Measurements from ENCODE around the gene RAB21.
A peak's percentile ranks its signal among the peaks of the same experiment; 100 is the strongest.
"Not testable (repeated sequence)": the region's sequence is repeated elsewhere in the genome, so short reads cannot be mapped to it uniquely, and the experiment has no call there.

RAB21 gene

GRCh38 chr12:71755146-71755892, 656 bp downstream of the RAB21 start:
- peak; percentile 76 for DNase-seq

DNA sequence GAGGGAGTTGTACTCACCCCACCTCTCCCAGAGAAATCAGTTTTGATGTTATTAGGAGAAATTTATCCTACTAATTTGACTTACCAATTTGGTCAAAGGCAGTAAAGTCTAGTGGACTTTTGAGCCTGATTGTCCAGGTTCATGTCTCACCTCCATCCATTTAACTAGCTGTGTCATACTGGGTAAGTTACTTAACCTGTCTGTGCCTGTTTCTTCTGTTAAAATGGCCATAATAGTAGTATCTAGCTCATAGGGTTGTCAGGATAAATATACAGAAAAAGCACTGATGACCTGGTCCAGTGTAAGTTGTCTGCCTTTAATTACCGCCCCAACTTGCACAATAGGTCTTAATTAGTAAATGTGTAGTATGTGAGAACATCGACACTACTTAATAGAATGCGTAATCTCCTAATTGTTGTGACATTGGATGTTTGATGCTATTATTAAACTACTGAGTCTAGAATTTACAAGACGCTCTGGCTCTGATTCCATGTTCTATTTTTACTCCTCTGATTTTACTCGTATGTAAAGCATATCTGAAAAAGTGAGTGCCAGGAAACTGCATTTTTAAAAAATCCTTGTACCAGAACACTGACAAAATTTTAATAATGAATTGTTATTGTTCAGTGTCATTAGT, 1.5 kb downstream of the RAB21 start:
- DNase-seq, result no peak

- no peak for DNase-seq
Observed at GRCh38 chr12:71759941-71760340, 5.3 kb downstream of the RAB21 start.

DNA sequence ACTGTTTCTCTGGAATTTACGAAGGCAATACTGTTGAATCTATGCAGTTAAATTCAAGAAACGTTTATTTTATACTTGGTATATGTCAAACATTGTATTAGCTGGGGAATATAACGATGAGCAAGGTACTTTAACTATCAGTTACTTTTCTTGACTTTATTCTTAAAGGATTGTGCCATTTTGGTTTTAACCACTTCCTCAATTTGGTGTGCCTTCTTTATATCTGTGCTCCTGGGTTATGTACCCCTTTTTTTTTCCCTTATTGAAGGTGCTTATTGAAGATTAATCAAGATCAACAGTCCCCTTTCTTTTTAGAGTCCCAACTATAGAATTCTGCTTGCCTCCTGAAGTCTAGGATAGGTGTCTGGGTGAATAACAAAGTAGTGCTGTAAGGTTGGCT, 5.8 kb downstream of the RAB21 start:
- DNase-seq, result no peak

GRCh38 chr12:71761354-71761753, 6.7 kb downstream of the RAB21 start:
- not testable (repeated sequence) for DNase-seq

DNA sequence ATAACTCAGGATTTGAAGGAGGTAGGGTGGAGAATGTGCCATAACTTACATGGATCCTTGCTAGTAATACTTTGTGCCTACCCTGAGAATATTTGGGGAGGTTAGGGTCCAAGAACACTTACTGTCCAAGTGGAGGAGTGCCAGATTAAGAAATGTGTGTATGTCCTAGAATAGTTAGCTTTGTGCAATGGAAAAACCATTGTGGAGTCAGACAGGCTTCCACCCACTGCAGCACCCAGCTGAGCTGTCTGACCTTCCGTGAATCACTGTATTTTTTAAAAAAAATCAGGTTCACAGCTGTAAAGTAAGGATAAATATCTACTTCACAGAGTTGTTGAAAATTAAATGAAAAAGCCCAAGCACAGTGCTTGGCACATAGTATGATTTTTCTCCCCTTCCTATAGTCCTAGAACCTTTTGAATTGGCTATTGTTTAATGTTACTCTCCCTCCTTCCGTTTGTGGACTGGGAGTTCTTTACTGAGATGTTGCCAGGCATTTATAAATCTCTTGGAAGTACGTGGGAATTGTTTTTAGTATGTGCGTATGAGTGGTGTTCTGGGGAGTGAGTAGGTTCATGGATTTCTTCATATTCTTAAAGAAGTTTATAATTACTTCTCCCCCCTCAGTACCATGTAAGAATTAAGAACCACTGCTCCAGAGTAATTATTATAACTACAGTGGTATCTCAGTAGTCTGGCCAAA, 9.2 kb downstream of the RAB21 start:
- no peak for DNase-seq

- no peak for DNase-seq
Observed at GRCh38 chr12:71764587-71765321, 10.1 kb downstream of the RAB21 start.

DNA sequence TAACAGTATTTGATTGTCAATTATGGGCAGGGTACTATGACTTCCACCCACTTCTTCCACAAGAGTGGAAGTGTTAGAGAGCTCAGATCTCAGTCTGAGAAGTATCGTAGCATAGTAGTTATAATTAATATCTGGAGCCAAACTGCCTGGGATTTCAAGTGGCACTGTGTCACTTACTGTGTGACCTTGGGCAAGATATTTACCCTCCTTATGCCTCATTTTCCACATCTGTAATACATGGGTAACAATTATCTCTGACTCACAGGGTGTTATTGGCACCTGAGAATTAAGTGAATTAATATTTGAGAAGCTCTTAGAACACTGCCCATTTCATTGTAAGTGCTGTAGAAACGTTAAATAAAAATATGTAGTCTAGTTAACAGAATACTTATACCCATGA, 11.5 kb downstream of the RAB21 start:
- DNase-seq, result no peak

DNA sequence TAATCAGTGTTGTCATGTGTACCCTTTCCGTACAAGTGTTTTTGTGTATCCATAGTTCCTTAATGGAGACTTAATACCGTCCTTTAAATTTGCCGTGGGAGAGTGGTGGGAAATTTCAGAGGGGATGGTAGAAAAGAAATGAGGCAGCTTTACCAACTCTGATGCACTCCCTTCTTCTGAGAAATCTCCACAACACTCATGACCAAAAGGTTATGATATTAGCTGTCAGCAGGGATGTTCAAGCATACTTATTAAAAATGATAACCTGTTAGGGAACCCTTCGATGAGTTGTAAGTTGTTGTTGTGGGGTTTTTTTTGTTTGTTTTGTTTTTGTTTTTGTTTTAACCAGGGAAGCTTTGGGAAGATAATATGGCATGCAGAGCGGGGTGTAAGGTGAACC, 12.5 kb downstream of the RAB21 start:
- no peak for DNase-seq

DNA sequence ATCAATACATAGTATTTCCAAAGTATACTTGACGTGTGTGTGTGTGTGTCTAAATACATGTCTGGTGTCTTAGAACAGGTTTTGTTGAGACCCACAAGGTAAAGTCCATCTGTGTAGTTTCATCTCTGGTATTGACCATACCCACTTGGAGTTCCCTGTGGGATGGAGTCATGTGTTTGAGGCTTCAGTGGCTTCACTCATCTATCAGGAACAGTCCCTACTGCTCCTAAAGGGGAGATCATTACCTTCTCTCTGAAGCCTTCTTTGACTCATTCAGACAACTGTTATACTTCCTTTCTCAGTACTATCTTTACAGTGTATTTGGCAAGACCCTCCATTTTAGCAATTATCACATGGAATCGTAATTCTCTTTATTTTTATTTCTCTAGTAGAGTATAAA, 14.2 kb downstream of the RAB21 start:
- DNase-seq, result no peak

GRCh38 chr12:71771069-71771468, 16.4 kb downstream of the RAB21 start:
- DNase-seq, result no peak

DNA sequence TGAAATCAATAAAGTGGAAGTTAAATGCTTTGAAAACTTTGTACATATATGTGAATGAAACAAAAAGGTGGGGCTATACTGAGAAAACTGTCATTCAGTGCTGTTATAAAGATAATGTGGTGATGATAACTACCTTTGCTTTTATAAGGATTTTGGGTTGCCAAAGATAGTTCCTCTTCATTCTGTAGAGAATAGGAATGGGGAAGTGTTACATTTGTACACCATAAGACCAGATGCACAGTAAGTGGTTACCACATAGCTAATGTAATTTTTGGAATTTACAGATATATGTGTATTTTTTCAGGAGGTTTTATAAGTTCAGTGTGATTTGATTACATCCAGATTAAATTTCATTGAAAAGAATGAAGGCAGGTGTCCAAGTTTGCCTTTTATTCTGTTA, 18.1 kb downstream of the RAB21 start:
- no peak for DNase-seq

GRCh38 chr12:71780237-71780822, 25.7 kb downstream of the RAB21 start:
- DNase-seq, result peak; percentile 52

DNA sequence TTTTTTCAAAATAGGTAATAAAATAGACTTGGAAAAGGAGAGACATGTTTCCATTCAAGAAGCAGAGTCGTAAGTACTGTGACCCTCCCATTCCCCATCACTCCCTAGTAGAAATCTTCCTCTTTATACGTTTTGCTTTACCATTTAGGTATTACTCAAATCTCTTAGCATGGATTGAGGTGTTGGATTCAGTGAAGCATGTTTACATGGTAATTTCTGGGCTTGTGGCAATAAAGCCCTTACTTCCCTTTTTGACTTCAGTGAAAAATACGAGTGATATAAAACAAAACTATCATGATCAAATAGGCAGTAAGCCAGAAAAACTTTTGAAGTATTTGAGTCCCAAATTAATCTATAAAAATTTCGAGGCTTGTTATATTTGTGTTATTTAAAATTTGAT, 27.4 kb downstream of the RAB21 start:
- no peak for DNase-seq

DNA sequence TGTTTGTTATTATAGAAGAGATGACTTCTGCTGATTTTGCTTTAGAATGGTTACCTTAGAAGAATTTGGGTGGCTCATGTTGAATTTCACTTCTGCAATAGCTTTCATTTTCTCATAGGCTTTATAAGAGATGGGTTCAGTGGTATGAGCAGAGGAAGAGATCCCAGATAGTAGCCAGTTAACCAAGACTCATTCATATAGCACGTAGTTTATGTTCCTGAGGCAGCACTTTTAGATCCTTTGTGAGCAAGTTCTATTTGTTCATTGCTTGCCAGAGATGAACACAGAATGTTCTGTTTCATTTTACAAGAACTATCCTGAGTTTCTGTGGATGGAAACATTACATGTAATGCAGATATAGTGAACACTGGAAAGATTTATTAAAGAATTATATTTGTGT, 32.2 kb downstream of the RAB21 start:
- no peak for DNase-seq

DNA sequence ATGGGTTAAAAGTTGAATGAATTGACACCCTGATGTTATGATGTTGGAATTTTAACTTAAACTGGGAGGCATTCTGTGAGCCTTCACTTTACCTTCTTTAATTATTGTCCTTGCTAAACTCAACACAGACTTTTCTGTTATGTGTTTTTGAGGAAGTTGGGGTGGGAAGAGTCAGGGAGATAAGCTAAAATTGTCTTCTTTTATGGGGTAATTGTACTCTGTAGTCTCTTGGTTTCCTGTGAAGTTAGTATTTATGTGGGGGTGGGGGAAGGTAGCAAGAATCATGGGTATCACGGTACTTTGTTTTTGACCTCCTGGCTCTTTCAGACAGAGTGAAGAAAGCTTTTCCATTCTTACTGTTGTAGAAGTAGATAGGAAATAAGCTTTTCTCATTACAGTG, 32.9 kb downstream of the RAB21 start:
- no peak for DNase-seq

DNA sequence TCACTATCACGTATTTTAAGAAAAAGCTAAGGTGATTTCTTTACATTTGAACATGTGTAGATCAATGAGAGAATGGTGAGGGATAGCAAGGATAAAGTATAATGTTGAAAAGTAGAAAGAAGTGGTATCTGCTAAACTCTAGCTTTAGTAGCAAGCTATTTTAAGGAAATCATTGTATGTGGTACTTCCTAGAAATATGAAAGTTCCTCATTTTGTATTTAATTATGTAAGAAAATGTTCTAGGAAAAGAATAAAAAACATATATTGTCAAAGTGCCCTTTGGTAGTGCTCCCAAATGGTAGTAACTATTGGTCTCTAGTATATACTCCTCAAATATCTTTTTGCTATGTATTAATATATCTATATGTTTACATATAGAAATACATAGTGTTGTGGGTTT, 35.7 kb downstream of the RAB21 start:
- DNase-seq, result no peak

DNA sequence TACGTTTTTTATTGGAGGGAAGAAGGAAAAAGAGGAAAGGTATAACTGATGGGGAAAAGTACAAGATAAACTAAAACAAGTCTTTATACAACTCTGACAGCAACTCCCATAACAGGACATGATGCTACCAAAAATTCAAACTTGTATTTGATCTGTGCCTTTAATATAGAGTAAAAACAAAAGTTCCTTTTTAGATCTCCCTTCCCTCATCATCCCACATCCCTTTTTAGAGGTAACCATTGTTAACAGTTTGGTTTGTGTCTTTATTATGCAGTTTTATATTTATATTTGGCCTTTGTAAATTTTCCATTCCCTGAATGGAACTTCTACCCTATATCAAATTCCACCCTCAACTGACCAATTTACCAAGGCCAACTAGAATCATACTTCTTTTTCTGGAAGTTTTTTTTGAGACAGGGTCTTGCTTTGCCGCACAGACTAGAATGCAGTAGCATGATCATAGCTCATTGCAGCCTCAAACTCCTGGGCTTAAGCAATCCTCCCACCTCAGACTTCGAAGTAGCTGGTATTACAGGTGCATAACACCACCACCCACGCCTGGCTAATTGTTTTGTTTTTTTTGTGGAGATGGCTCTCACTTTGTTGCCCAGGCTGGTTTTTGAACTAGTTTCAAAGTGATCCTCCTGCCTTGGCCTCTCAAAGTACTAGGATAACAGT, 36.9 kb downstream of the RAB21 start:
- no peak for DNase-seq

DNA sequence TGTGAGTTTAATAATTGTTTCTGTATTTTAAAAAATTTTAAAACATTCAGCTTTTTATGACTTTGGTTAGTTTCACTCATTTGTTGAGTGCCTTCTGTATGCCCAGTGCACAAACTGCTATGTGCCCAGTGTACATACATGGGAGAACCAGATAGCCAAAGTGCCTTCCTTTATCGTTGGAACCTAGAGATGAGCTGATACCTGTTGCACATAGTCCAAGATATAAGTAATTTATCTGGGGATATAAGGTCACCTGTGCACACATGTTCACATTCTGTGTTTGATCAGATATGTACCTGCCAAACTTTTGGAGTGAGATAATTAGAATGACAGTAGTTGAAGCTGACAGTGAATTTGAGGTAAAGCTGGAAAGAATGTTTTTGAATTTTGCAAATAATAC, 37.9 kb downstream of the RAB21 start:
- DNase-seq, result no peak

DNA sequence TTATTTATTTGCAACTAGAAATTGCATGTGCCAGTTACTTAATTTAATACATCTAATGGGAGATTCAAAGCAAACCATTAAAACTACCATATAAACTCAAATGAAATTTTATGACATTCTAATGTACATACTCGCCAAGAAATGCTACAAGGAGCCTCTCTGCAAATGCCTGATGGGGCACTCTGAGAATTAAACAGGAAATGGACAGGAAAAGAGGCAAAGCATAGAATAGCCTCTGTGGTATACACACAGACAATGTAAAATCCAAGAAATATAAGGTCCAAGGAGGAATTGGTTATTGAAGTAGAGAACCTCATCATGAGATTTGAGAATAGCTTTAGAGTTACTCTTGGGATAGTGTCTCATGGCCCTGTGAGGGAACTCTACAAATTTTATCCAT, 41.2 kb downstream of the RAB21 start:
- DNase-seq, result no peak

DNA sequence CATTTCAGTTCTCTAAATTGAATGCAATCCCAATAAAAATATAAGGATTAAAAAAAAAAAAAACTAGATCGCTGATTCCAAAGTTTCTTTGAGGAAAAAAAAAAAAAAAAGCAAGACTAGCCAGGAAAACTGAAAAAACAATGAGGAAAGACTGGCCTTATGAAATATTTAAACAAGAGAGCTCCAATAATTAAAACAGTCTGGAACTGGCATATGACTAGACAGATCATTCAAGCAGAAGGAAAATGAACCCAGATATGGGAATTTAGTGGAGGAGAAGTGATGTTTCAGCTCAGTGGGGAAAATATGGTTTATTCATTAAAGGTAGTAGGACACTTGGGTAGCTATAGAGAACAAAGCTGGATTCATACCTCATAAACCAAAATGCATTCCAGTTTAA, 42.9 kb downstream of the RAB21 start:
- no peak for DNase-seq

DNA sequence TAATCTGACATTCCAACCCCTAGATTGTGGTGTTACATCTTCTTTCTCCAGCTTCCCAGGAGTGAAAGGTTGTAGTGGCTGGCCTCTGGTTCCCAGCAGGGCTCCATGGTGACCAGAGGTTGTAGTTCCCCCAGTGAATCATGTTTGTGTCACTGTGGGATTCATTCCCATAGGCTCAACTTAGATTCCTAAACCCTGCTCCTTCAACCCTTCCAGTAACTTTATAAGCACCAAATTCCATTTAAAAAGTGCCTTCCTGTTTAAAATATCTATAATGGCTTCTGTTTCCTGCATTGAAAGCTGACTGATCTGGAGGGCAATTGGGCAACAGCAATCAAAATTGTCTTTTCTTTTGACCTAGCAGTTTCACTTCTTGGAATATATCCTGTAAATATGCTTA, 44.4 kb downstream of the RAB21 start:
- no peak for DNase-seq

DNA sequence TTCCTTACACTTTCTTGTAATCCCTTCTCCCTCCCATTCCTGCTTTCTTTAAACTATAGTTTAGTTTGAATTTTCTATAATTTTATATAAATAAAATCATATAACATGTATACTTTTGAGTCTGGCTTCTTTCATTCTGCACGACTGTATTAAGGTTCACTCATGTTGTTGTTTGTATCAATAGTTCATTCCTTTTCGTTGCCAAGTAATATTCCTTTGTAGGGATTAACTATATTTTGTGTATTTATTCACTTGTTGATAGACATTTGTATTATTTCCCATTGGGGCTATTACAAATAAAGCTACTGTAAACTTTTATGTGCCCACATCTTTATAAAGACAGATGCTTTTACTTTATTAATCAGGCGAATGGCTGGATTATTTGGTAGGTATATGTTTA, 45.5 kb downstream of the RAB21 start:
- no peak for DNase-seq
